G401 (cell line): ENCODE measurements around the gene SLC9A9. TPM values are rescaled to one million over a fixed set of nuclear protein-coding genes. Genes with fewer than 3 reads are reported as not detected.
A peak's percentile ranks its signal among the peaks of the same experiment; 100 is the strongest.
"Not testable (repeated sequence)": the region's sequence is repeated elsewhere in the genome, so short reads cannot be mapped to it uniquely, and the experiment has no call there.

Experiments used
- DNase-seq: peaks from one replicate; pipeline ENCODE4 v3.0.0-alpha.2; 2015; ENCODE audit warnings: low spot score
- in situ Hi-C: cut with HindIII; loops from 2 replicates; pipeline ENCODE4 v1.10.0; 2016; ENCODE audit warnings: low sequenced_read_pairs, mixed read lengths
- total RNA-seq: library from RNA; depleted of rRNA; stranded (reverse); fragments of >200 nt; shearing (Covaris generic); gene quantifications from 2 replicates; pipeline ENCODE4 v1.2.3, GENCODE V29; 2014

Gene SLC9A9
- total RNA-seq, 1 experiment from 2014 or later, result not detected

DNA sequence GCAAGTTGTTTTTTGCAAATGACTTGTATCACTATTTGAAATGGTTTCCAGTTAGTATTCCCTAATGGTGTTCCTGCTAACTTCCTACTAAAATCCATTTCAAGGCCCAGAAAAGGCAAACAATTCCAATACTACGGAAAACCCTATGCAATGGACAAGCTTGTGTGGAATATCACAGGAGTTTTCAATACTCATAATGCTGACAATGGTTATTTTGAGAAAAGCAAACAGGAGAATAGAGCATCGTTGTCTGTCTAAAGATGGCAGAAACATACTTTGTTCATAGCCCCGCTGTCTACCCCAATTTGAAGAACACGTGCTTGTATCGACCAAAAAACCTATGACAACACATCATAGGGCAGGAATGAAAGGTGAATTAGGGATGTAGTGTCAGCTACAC, 400.8 kb downstream of the SLC9A9 start:
- in situ Hi-C loops, result no loop called here
- no peak for DNase-seq

DNA sequence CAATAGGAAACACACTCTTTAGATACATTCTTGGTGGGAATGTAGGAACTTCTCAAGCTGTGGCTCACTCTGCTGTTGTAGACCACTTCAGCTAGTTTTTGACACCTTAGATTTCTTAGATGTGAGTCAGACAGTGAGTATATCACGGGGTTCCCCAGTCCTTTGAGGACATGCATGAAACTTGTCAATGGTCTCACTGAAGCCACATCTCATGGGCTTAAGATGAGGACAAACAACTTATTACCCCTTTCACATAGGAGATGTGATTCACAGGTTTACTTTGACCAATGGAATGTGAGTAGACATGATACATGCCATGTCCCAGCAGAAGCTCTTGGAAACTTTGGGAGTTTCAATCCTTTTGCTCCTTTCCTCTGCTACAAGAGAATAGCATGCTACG, 403.1 kb downstream of the SLC9A9 start:
- in situ Hi-C loops, result no loop called here
- DNase-seq, result no peak

DNA sequence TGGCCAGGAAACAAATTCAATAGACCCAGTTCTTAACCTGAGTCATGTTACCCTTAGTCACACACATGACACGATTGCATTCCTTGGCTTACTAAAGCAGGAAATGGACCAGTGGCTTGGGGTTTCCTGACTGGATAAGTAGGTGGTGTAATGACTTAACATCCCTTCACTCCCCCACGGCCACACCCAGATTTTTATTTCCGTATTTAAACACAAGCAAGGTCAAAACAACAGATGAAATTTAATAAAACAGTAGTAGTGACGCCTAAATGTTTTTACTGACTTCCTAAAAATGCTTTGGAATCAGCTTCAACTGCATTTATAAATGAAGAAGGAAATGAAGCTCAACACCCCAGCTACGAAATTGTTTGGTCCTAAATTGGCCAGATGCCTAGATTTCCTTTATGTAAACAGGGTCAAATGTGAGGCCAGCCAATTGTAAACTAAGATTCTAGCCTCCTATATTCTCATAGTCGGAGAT, 404.4 kb downstream of the SLC9A9 start:
- no peak for DNase-seq
- in situ Hi-C loops, result no loop called here

GRCh38 chr3:143442814-143443447, 405.3 kb downstream of the SLC9A9 start:
- DNase-seq, result no peak
- in situ Hi-C loops, result no loop called here

DNA sequence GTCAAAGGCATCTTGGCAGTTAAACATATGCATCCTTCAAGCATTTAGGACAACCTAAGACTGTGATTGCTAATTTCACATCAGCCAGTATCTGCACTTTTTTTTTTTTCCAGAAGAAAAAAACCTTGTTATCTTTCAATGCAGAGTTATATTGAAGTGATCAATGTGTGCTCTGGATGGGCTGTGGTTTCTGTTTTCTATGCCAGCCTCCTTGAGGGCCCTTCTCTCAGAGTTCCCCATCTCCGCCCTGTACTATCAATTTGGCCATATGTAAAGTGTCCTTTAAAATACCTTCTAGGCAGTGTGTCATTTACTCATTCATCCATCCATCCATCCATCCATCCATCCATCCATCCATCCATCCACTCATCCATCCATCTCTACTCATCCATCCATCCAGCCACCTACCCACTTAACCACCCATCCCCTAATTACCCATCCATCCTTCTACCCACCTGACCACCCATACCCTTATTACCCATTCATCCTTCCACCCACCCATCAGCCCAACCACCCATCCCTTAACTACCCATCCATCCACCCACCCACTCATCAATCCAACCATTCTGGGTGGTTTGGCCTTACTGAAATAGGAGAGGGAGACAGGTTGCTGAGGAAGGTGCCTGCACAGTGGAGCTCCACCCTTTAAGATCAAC, 406.6 kb downstream of the SLC9A9 start:
- in situ Hi-C loops, result no loop called here
- DNase-seq, result no peak

DNA sequence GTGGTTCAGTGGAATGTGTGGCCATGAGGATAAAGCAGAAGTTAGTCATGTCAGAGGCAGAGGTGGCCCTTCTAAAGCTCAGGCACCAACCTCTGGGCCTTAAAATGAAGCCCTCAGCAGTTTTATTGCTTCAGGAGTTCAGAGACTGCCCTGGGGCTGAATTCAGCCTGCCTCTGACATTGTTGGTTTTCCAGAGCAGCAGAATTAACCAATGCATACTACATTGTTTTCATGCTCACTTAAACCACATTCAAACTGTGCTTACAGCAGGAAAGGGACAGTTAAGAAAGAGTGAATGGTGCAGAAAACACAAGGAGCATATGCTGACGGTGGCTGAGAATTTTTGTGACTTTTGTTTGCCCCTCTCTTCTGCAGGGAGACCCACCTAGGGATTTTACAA, 408.5 kb downstream of the SLC9A9 start:
- in situ Hi-C loops, result no loop called here

GRCh38 chr3:143437405-143437804, 410.9 kb downstream of the SLC9A9 start:
- no peak for DNase-seq
- in situ Hi-C loops, result no loop called here

More for the DNA sequence above, 408.5 kb downstream of the SLC9A9 start:
- DNase-seq, result no peak

DNA sequence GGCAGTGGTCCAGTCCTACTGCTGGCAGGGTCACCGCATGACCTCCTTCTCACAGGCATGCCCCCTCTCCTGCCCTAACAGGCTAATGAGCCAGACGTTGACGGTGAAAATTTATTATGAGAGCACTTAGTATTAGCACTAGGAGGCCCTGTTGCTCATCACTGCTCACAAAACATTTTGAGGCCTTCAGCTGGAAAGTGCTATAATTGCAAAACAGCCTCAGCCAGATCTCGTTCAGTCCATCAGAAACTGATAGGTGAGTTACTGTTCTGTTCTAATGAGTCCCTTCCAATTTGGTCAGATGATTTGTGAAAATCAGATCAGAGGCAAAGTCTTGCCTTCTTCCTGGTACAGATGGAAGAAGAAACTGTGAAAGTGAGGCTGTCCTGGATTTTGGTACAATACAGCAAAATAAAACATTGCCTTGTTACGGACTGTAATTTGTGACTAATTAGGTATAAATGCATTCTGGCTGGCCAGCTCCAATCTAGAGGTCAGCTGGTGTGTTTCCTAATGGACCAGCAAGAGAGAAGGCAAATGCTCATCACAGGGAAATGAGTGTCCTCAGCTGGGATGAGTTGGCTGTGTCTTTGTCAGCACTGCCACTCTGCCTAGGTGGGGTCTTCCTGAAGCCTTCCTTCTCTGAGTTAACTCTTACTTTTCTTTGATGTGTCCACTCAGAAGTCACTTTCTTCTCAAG, 411.9 kb downstream of the SLC9A9 start:
- DNase-seq, result no peak
- in situ Hi-C loops, result no loop called here

DNA sequence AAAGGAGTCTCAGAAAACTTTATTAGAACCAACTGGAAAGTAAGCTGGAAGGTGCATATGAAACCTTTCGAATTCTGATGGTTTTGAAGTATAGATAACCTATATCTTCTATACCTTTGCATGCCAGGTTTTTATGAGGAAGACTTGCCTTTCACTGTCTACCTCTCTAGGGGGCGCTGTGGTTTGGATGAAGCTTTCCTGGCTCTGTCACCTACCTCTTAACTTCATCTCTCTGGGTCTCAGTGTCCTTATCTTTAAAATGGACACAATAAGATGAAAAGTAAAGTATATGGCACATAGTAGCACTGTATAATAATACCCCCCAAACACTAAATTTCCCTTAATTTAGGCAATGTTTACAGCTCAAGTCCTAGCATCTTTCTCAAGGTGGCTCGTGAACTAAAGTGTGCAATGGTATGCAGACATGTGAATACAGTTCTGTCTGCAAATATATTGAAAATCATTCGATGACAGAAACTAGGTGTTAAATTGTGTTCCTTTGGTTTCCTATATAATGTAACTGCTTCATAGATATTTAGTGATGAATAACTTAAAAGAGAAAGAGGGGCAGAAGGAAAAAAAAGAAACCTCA, 414.4 kb downstream of the SLC9A9 start:
- in situ Hi-C loops, result no loop called here
- no peak for DNase-seq

DNA sequence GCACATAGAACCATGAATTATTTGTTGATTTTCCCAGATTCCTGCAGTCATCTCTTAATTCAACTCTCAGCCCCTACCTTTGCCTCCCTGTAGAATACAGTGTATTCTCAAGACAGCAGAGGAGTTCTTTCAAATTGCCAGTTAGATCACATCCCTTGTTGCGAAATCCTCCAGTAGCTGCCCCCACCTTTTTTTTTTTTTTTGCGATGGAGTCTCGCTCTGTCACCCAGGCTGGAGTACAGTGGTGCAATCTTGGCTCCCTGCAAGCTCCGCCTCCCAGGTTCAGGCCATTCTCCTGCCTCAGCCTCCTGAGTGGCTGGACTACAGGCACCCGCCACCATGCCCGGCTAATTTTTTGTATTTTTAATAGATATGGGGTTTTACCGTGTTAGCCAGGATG, 417.0 kb downstream of the SLC9A9 start:
- DNase-seq, in situ Hi-C loops: not testable (repeated sequence)

DNA sequence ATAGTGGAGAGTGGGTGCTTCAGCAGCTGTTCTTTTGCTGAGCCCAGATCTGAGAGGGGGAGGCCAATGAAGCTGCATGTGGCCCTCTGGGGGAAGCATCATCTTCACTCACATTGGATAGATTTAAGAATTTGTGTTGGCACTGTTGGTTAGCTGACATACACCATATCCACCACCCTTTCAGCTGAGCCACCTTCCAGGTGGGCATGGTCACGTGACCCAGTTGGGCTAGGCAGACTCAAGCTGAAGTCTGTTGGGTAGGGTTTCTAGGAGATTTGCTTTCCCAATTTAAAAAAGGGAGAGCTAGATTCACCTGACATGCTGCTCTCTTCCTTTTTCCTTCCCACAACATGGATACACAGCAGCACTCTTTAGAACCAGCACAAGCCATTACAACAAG, 417.7 kb downstream of the SLC9A9 start:
- in situ Hi-C loops, result no loop called here

GRCh38 chr3:143429628-143430514, 418.4 kb downstream of the SLC9A9 start:
- in situ Hi-C loops, result no loop called here
- DNase-seq, result no peak

More for the DNA sequence above, 417.7 kb downstream of the SLC9A9 start:
- DNase-seq, result no peak

DNA sequence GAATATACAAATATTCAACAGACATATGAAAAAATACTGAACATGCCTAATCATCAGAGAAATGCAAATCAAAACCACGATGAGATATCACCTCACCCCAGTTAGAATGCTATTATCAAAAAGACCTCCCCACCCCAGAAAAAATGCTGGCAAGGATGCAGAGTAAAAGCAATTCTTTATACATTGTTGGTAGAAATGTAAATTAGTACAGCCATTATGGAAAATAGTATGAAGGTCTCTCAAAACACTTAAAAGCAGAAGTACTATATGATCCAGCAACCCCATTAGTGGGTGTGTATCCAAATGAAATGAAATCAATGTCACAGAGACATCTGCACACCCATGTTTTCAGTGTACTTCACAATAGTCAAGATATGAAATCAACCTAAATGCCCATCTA, 420.0 kb downstream of the SLC9A9 start:
- no peak for DNase-seq

GRCh38 chr3:143427631-143428030, 420.6 kb downstream of the SLC9A9 start:
- in situ Hi-C loops, result no loop called here
- DNase-seq, result no peak

More for the DNA sequence above, 420.0 kb downstream of the SLC9A9 start:
- in situ Hi-C loops, result no loop called here

DNA sequence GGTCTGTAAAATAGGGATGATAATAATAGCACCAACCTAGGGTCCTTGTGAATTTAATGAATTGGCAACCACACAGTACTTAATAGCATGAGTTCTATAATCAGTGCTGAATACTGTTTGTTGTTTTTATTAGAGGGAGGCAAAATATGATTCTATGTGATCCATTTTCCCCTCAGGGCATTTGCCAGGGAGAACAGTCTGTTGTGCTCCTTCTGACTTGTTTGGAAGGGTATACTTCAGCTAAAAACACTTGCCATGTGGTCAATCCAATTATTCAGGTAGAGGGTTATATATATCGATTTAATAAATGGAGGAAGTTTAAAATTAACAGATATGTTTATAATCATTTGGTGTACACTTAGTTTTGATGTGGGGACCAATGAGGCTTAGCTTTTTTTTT, 423.4 kb downstream of the SLC9A9 start:
- in situ Hi-C loops, result no loop called here
- DNase-seq, result no peak

DNA sequence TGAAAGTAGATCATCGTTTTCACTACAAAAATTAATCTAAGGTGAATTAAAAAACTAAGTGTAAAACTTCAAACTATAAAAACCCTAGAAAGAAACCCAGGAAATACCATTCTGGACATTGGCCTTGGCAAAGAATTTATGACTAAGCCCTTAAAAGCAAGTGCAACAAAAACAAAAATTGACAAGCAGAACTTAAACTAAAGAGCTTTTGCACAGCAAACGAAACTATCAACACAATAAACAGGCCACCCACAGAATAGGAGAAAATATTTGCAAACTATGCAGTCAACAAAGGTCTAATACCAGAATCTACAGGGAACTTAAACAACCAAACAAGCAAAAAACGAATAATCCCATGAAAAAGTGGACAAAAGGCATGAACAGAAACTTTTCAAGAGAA, 426.7 kb downstream of the SLC9A9 start:
- in situ Hi-C loops, result no loop called here
- no peak for DNase-seq

DNA sequence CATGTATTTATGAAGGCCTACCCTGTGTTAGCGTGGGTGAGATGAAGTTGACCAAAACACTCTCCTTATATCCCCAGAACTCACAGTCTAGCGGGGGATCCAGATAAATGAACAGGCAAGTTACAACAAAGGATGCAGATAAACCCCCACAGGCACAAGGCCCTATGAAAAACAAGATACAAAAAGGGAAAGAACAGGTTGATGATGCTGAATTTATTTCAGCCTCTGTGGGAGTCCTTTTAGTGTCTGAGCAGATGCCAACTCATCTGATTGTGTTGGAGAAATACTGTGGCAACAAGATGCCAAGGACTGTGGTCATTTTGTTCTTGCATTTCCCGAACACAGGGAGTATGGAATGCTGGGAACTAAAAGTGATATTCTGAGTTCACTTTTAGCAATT, 428.7 kb downstream of the SLC9A9 start:
- in situ Hi-C loops, result no loop called here
- peak; percentile 10 for DNase-seq

GRCh38 chr3:143418391-143418790, 429.9 kb downstream of the SLC9A9 start:
- DNase-seq, result no peak
- in situ Hi-C loops, result no loop called here

- in situ Hi-C loops, result no loop called here
- no peak for DNase-seq
These were observed 432.0 kb downstream of the SLC9A9 start for GRCh38 chr3:143416229-143416628.
